ENCODE data around the gene TM9SF1.

The TM9SF1 gene

GRCh38 chr14:24147761-24148428 lies 47.3 kb downstream of the TM9SF1 start:
- DNase-seq (ENCODE audit: low read depth), result no peak
- peak overlapping the region; percentile 96 for H3K4me3 ChIP-seq (ENCODE audit: low read depth, low read length)
- no peak for TF ChIP-seq CTCF (IDR thresholded peaks at IDR 0.05; ENCODE audit: insufficient read depth, low read depth, low read length, missing control alignments)

DNA sequence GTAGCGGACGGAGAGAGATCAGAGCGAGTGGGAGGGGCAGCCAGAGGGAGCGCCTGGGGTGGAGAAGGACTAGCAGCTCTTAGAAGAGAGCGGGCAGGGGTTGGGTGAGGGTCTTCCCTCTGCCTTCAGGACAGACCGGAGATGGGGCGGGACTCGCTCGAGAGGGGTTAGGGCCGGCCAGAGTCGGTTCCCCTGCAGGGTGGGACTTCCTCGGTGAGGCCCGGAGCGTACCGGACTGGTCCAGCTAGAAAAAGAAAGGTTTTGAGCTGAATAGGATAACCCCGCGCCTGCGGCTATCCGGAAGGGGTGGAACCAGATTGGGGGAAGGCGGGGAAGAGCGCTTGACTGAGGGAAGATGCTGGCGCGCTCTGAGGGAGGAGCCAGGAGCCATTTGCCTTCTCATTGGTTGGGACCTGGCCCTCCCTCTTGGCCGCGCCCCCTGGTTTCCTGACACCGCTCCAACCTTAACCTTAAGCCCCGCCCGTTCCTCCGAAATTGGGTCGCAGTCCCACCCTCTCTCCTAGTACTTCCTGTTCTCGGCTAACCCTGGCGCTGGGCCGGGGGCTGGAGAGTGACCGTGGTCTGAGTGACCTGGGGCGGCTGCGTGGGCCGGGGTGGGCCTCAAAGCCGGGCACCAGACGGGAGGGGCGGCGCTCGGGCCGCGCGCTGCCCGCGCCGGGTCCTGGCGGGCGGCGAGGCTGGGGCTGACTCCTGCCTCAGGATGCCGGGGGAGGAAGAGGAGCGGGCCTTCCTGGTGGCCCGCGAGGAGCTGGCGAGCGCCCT lies 48.1 kb downstream of the TM9SF1 start, which contains the start of gene RNF31:
Gene RNF31 (plus strand): TSS at position 521 of the 783 bp plus-strand sequence. CDS start 201 bp downstream, at position 722.
- TF ChIP-seq CTCF (IDR thresholded peaks at IDR 0.05; ENCODE audit: insufficient read depth, low read depth, low read length, missing control alignments), result no peak
- DNase-seq (ENCODE audit: low read depth), result peak; percentile 99

DNA sequence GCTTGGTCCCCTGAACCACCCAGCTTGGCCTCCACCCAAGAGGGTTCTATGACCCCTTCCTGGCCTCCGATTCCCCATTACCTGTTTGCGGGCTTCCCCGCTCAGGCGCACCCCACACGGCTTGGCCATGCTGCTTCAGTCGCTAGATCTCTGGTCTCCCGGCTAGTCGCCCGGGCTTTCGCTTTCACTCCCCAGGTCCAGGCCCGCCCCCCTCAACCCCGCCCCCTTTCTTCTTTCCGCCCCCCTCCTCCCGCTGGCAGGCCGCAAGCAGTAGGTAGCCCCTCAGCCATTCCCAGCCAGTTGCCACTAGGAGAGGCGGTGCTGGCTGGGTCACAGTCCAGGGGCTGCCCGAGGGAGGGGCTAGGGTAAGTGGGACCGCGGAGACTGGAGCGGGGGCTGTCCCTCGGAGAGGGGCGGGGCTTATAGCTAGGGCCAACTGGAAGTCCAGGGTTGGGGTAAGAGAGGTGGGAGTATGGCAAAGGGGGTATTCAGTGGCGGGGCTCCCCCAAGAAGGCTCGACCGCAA lies 48.7 kb downstream of the TM9SF1 start, which contains the start of gene PSME2:
Gene PSME2 (minus strand): TSS at position 158 of the 525 bp plus-strand sequence. CDS start 29 bp downstream, at position 129.
- TF ChIP-seq CTCF (IDR thresholded peaks at IDR 0.05; ENCODE audit: insufficient read depth, low read depth, low read length, missing control alignments), result no peak
- H3K4me3 ChIP-seq (ENCODE audit: low read depth, low read length), result peak within 1 kb of the TSS; percentile 96
- peak; percentile 99 for DNase-seq (ENCODE audit: low read depth)

More for the DNA sequence above, 48.1 kb downstream of the TM9SF1 start, which contains the start of gene RNF31:
- H3K4me3 ChIP-seq (ENCODE audit: low read depth, low read length), result peak within 1 kb of the TSS; percentile 96

DNA sequence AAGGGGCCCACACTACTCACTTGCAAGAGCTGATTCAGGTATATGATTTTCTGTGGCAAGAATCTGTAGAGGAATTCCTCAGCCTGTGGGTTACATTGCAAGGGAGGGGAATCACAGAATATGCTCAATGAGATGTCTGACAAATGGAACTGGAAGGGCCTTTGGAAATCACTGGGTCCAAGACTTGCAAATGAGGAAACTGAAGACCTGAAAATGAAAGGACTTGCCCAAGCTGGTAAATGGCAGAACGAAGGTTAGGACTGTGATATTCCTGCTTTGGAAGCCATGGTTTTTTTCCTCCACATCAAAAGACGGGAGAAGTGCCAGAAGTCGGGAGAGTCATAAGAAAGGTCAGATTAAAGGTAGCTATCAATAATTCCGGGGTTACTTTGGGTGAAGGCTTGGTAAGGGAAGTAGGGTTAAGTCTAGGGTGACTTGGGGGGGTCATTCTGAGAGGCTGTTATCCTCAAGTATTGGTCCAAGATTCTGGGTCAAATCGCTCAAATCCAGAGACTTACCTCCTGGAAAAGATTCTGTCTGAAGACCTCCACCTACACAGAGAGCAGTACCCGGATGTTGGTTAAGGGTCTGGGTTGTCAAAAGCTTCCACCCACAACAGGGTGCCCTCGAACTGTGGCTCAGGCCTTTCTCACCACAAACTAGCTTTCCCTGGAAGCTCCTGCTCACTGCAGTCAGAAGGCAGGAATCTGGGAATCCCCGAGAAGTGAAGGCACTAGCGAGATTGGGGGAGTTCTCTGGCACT lies 49.4 kb downstream of the TM9SF1 start:
- DNase-seq (ENCODE audit: low read depth), result no peak
- TF ChIP-seq CTCF (IDR thresholded peaks at IDR 0.05; ENCODE audit: insufficient read depth, low read depth, low read length, missing control alignments), result no peak
- peak overlapping the region; percentile 96 for H3K4me3 ChIP-seq (ENCODE audit: low read depth, low read length)

DNA sequence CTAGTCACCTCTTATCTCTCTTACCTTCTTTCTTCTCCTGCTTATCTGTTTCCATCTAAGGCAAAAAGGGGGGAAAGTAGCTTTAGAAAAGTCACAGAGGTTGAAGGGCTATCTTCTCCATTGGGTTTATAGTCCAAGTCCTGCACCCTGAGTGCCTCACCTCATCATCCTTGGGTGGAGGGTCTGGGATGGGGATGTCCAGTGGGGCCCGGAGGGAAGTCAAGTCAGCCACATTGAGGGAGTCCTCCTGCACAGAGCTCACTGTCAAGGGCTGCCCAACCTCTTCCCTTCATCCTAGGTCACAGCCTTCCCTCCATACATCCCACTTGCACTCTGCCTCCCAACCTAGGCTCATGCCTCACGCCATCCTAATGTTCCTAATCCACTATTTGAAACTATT lies 50.0 kb downstream of the TM9SF1 start:
- peak overlapping the region; percentile 96 for H3K4me3 ChIP-seq (ENCODE audit: low read depth, low read length)
- DNase-seq (ENCODE audit: low read depth), result no peak
- no peak for TF ChIP-seq CTCF (IDR thresholded peaks at IDR 0.05; ENCODE audit: insufficient read depth, low read depth, low read length, missing control alignments)

DNA sequence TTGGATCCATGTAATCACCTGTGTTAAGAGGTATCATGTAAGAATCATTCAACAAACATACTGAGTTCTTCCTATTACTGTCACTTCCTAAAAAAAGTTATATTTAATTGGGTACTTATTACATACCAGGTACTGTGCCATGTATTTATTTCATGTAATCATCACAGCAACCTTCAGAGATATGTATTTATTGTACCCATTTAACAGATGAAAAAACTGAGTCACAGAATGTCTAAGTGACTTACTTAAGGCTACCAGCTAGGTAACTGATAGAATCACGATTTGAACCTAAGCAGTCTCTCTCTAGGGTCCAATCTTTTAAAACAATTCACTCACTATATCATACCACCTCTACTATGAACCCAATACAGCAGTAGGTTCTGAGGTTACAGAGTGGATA lies 50.8 kb downstream of the TM9SF1 start:
- DNase-seq (ENCODE audit: low read depth), result no peak
- H3K4me3 ChIP-seq (ENCODE audit: low read depth, low read length), result no peak overlapping the region; the same call in 1 of the 2 replicates
- no peak for TF ChIP-seq CTCF (IDR thresholded peaks at IDR 0.05; ENCODE audit: insufficient read depth, low read depth, low read length, missing control alignments)

Measured in GM12865 (cell line).